GM12891 (cell line): ENCODE measurements around the gene RGS7.

ENCODE experiments used
- POLR2A ChIP-seq: IDR thresholded peaks from 2 replicates; pipeline ENCODE4 v1.6.1; 2011; ENCODE audit warnings: low read depth, low read length, control low read depth
- SPI1 ChIP-seq: IDR thresholded peaks from 2 replicates; pipeline ENCODE4 v1.6.1; 2011; ENCODE audit warnings: low read depth, low read length, control low read depth

GRCh38 chr1:241229711-241230110 is 127.3 kb downstream of the RGS7 start:
- TF ChIP-seq SPI1 (no peak), POLR2A (no peak)
